Hepatocyte (in vitro differentiated cells): Measurements from ENCODE around the gene IL18. TPM values are rescaled to one million over a fixed set of nuclear protein-coding genes. Genes with fewer than 3 reads are reported as not detected.
"Not testable (repeated sequence)": the region's sequence is repeated elsewhere in the genome, so short reads cannot be mapped to it uniquely, and the experiment has no call there.

Source experiments
- DNase-seq: peaks from one replicate; pipeline ENCODE4 v3.0.0-alpha.2; 2016; ENCODE audit warnings: low spot score
- H2AFZ ChIP-seq: fragments of 200-600 bp; sonication (generic); 2 replicates; pipeline ENCODE4 v1.6.0; 2016; ENCODE audit warnings: antibody characterized with exemption, mild to moderate bottlenecking
- H3K27ac ChIP-seq: fragments of 200-600 bp; sonication (generic); 2 replicates; pipeline ENCODE4 v1.5.1; 2016; ENCODE audit warnings: mild to moderate bottlenecking
- H3K27me3 ChIP-seq: fragments of 200-600 bp; sonication (generic); 2 replicates; pipeline ENCODE4 v1.6.1; 2016
- H3K36me3 ChIP-seq: fragments of 200-600 bp; sonication (generic); replicated peaks from 2 replicates; pipeline ENCODE4 v1.5.1; 2016; ENCODE audit warnings: low read depth; ENCODE audit not compliant: insufficient read depth
- H3K4me1 ChIP-seq: fragments of 200-600 bp; sonication (generic); 2 replicates; pipeline ENCODE4 v1.5.1; 2016; ENCODE audit warnings: mild to moderate bottlenecking, moderate library complexity; ENCODE audit not compliant: insufficient read depth
- H3K4me2 ChIP-seq: fragments of 200-600 bp; sonication (generic); 2 replicates; pipeline ENCODE4 v1.6.0; 2016
- H3K4me3 ChIP-seq: fragments of 200-600 bp; sonication (generic); 2 replicates; pipeline ENCODE4 v1.5.1; 2016; ENCODE audit warnings: mild to moderate bottlenecking
- H3K79me2 ChIP-seq: fragments of 200-600 bp; sonication (generic); 2 replicates; pipeline ENCODE4 v1.6.0; 2017; ENCODE audit warnings: mild to moderate bottlenecking
- H3K9me2 ChIP-seq: fragments of 200-600 bp; sonication (generic); replicated peaks from 2 replicates; pipeline ENCODE4 v1.6.0; 2017; ENCODE audit warnings: mild to moderate bottlenecking; ENCODE audit not compliant: insufficient read depth
- H3K9me3 ChIP-seq: fragments of 200-600 bp; sonication (generic); 2 replicates; pipeline ENCODE4 v1.5.1; 2016; ENCODE audit warnings: low read depth, mild to moderate bottlenecking
- H4K20me1 ChIP-seq: fragments of 200-600 bp; sonication (generic); 2 replicates; pipeline ENCODE4 v1.6.0; 2016; ENCODE audit warnings: mild to moderate bottlenecking; ENCODE audit not compliant: insufficient read depth, poor library complexity, severe bottlenecking
- EZH2 ChIP-seq: fragments of 200-600 bp; sonication (generic); IDR thresholded peaks from 2 replicates; pipeline ENCODE4 v1.6.1; 2016; ENCODE audit warnings: antibody characterized with exemption, mild to moderate bottlenecking, borderline replicate concordance
- EZH2phosphoT487 ChIP-seq: fragments of 200-600 bp; sonication (generic); IDR thresholded peaks from one replicate; pipeline ENCODE4 v1.6.1; 2018; ENCODE audit warnings: antibody characterized with exemption, mild to moderate bottlenecking, low read depth, moderate library complexity; ENCODE audit not compliant: unreplicated experiment, severe bottlenecking
- WGBS: methylation state at CpG from one replicate; pipeline ENCODE4 v1.1.6; 2016; ENCODE audit warnings: low lambda C conversion rate; ENCODE audit errors: missing lambda C conversion rate; 5-methylcytosine and 5-hydroxymethylcytosine counted together
- polyA plus RNA-seq: library from polyadenylated mRNA; unstranded; fragments of >200 nt; fragmentation: Nextera tagmentation; extraction: Ambion mirVana; gene quantifications from 2 replicates; pipeline ENCODE4 v1.2.1, GENCODE V29; 2016
- total RNA-seq: library from RNA; depleted of rRNA; stranded (reverse); fragments of >200 nt; gene quantifications from 2 replicates; pipeline ENCODE4 v1.2.3, GENCODE V29; 2014
- TF ChIP-seq, protein P1 (sequence below): fragments of 200-600 bp; sonication (generic); IDR thresholded peaks from 2 replicates; pipeline ENCODE4 v1.5.1; 2016; ENCODE audit warnings: antibody characterized with exemption, mild to moderate bottlenecking; ENCODE audit not compliant: poor library complexity

Gene IL18
- total and polyA plus RNA-seq, 2 experiments from 2014 or later = 7.0 to 10.3 TPM

GRCh38 chr11:112165049-112165448 lies 1.2 kb upstream of the IL18 start:
- H3K4me2 ChIP-seq = no peak overlapping the region
- no peaks in the 10 kb centered on the region for H3K9me3 ChIP-seq
- H3K79me2 ChIP-seq = no peaks in the 10 kb centered on the region
- WGBS = 64% methylated on average over 3 of the region's 3 CpGs
- DNase-seq = no peak
- peaks cover 6% of the 10 kb centered on the region for H3K4me1 ChIP-seq
- no peak overlapping the region for H3K4me3 ChIP-seq
- no peaks in the 10 kb centered on the region for H4K20me1 ChIP-seq
- TF ChIP-seq EZH2phosphoT487 = no peak
- TF ChIP-seq EZH2 = no peak
- TF ChIP-seq, protein P1, sequence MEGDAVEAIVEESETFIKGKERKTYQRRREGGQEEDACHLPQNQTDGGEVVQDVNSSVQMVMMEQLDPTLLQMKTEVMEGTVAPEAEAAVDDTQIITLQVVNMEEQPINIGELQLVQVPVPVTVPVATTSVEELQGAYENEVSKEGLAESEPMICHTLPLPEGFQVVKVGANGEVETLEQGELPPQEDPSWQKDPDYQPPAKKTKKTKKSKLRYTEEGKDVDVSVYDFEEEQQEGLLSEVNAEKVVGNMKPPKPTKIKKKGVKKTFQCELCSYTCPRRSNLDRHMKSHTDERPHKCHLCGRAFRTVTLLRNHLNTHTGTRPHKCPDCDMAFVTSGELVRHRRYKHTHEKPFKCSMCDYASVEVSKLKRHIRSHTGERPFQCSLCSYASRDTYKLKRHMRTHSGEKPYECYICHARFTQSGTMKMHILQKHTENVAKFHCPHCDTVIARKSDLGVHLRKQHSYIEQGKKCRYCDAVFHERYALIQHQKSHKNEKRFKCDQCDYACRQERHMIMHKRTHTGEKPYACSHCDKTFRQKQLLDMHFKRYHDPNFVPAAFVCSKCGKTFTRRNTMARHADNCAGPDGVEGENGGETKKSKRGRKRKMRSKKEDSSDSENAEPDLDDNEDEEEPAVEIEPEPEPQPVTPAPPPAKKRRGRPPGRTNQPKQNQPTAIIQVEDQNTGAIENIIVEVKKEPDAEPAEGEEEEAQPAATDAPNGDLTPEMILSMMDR = no peak
- H3K9me2 ChIP-seq = no peaks in the 10 kb centered on the region
- no peak overlapping the region for H2AFZ ChIP-seq
- H3K27ac ChIP-seq = peak overlapping the region; percentile 0
- no peaks in the 10 kb centered on the region for H3K27me3 ChIP-seq
- no peaks in the 10 kb centered on the region for H3K36me3 ChIP-seq

- Histone ChIP-seq H3K36me3 (no peaks in the 10 kb centered on the region), H3K27ac (peak overlapping the region; percentile 49), H3K4me1 (peaks cover 6% of the 10 kb centered on the region), H4K20me1 (no peaks in the 10 kb centered on the region), H3K9me3 (no peaks in the 10 kb centered on the region), H3K79me2 (no peaks in the 10 kb centered on the region), H3K4me3 (no peak overlapping the region), H3K4me2 (peak overlapping the region; percentile 37), H3K27me3 (no peaks in the 10 kb centered on the region), H3K9me2 (no peaks in the 10 kb centered on the region), H2AFZ (no peak overlapping the region)
- peak; percentile 22 for DNase-seq
- TF ChIP-seq, protein P1 = no peak
- TF ChIP-seq EZH2phosphoT487 (no peak), EZH2 (no peak)
- 75% methylated on average over 6 of the region's 6 CpGs for WGBS
Observed at GRCh38 chr11:112162761-112163546, 940 bp downstream of the IL18 start.

GRCh38 chr11:112162200-112162599 lies 1.7 kb downstream of the IL18 start:
- H3K27ac ChIP-seq = peak overlapping the region; percentile 49

GRCh38 chr11:112161012-112161411 lies 2.9 kb downstream of the IL18 start:
- Histone ChIP-seq H3K79me2 (no peaks in the 10 kb centered on the region), H3K4me1 (peaks cover 4% of the 10 kb centered on the region), H2AFZ (no peak overlapping the region), H3K27ac (no peak overlapping the region), H3K4me2 (no peak overlapping the region), H3K36me3 (no peaks in the 10 kb centered on the region), H3K9me2 (no peaks in the 10 kb centered on the region), H4K20me1 (no peaks in the 10 kb centered on the region), H3K27me3 (no peaks in the 10 kb centered on the region), H3K4me3 (no peak overlapping the region), H3K9me3 (no peaks in the 10 kb centered on the region)
- TF ChIP-seq EZH2phosphoT487 = no peak
- TF ChIP-seq, protein P1 = no peak
- no peak for TF ChIP-seq EZH2
- DNase-seq = no peak
- WGBS = 55% methylated on average over 1 of the region's 1 CpG

More at GRCh38 chr11:112162200-112162599, 1.7 kb downstream of the IL18 start:
- H3K9me2 ChIP-seq, H3K4me1 ChIP-seq, DNase-seq, H3K9me3 ChIP-seq, H2AFZ ChIP-seq, H3K36me3 ChIP-seq, H3K79me2 ChIP-seq, H3K27me3 ChIP-seq, H3K4me3 ChIP-seq, H4K20me1 ChIP-seq, H3K4me2 ChIP-seq: not testable (repeated sequence)
- 100% methylated on average over 1 of the region's 1 CpG for WGBS
